ENCODE measurements around the gene MYCBPAP.

MYCBPAP gene

GRCh38 chr17:50465635-50466034, 42.6 kb upstream of the MYCBPAP start:
- H3K9ac ChIP-seq (ENCODE audit: low read length): no peak overlapping the region
- peaks cover 5% of the 10 kb centered on the region for H3K4me1 ChIP-seq (ENCODE audit: control insufficient read depth, insufficient read depth, low read length)
- H3K36me3 ChIP-seq (ENCODE audit: control insufficient read depth, insufficient read depth, low read length, severe bottlenecking): peaks cover 57% of the 10 kb centered on the region
- no peak overlapping the region for H3K4me3 ChIP-seq (ENCODE audit: low read length)
- H3K9me3 ChIP-seq (ENCODE audit: control insufficient read depth, low read length): no peaks in the 10 kb centered on the region
- H3K27me3 ChIP-seq (replicated peaks; ENCODE audit: control insufficient read depth, insufficient read depth, low read length): peaks cover 12% of the 10 kb centered on the region
- DNase-seq (ENCODE audit: low read depth): no peak

- H3K36me3 ChIP-seq (ENCODE audit: control insufficient read depth, insufficient read depth, low read length, severe bottlenecking): peaks cover 56% of the 10 kb centered on the region
- no peaks in the 10 kb centered on the region for H3K9me3 ChIP-seq (ENCODE audit: control insufficient read depth, low read length)
- H3K4me3 ChIP-seq (ENCODE audit: low read length): no peak overlapping the region
- DNase-seq (ENCODE audit: low read depth): no peak
- H3K9ac ChIP-seq (ENCODE audit: low read length): no peak overlapping the region
- peaks cover 5% of the 10 kb centered on the region for H3K4me1 ChIP-seq (ENCODE audit: control insufficient read depth, insufficient read depth, low read length)
- H3K27me3 ChIP-seq (replicated peaks; ENCODE audit: control insufficient read depth, insufficient read depth, low read length): peaks cover 12% of the 10 kb centered on the region
Observed at GRCh38 chr17:50466371-50467113, 41.7 kb upstream of the MYCBPAP start.

- peaks cover 5% of the 10 kb centered on the region for H3K4me1 ChIP-seq (ENCODE audit: control insufficient read depth, insufficient read depth, low read length)
- H3K36me3 ChIP-seq (ENCODE audit: control insufficient read depth, insufficient read depth, low read length, severe bottlenecking): peaks cover 57% of the 10 kb centered on the region
- no peak for DNase-seq (ENCODE audit: low read depth)
- H3K9ac ChIP-seq (ENCODE audit: low read length): no peak overlapping the region
- H3K27me3 ChIP-seq (replicated peaks; ENCODE audit: control insufficient read depth, insufficient read depth, low read length): peaks cover 12% of the 10 kb centered on the region
- H3K4me3 ChIP-seq (ENCODE audit: low read length): no peak overlapping the region
- H3K9me3 ChIP-seq (ENCODE audit: control insufficient read depth, low read length): no peaks in the 10 kb centered on the region
Observed at GRCh38 chr17:50467114-50467854, 41.0 kb upstream of the MYCBPAP start.

DNA sequence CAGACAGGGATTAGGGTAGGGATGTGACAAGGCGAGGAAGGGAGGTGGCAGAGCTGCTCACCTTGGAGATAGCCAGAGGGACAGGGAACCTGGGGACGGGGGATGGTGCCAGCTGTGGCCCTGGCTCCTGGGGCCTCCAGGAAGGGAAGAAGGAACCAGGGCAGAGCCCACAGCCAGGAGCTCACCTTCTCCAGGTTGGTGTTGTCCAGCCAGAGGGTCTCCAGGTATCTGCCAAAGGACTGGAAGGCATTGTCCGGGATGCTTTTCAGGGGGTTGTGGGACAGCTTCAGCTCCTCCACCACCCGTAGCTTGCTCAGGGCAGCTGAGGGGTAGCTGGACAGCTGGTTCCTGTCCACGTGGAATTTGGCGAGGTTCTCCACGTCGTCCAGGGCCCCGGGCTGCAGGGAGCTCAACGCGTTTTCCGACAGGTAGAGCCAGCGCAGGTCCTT, 40.4 kb upstream of the MYCBPAP start:
- Histone ChIP-seq H3K9ac (ENCODE audit: low read length) (no peak overlapping the region), H3K27me3 (replicated peaks; ENCODE audit: control insufficient read depth, insufficient read depth, low read length) (peaks cover 12% of the 10 kb centered on the region), H3K4me1 (ENCODE audit: control insufficient read depth, insufficient read depth, low read length) (peaks cover 5% of the 10 kb centered on the region), H3K4me3 (ENCODE audit: low read length) (no peak overlapping the region), H3K36me3 (ENCODE audit: control insufficient read depth, insufficient read depth, low read length, severe bottlenecking) (peaks cover 54% of the 10 kb centered on the region), H3K9me3 (ENCODE audit: control insufficient read depth, low read length) (no peaks in the 10 kb centered on the region)
- no peak for DNase-seq (ENCODE audit: low read depth)

GRCh38 chr17:50468304-50469207, 39.7 kb upstream of the MYCBPAP start, which contains the start of gene CHAD:
CHAD (minus strand) TSS chr17:50468880; CDS start chr17:50468813, 67 bp downstream.
- Histone ChIP-seq H3K9ac (ENCODE audit: low read length) (no peak within 1 kb of the TSS), H3K4me1 (ENCODE audit: control insufficient read depth, insufficient read depth, low read length) (peaks cover 5% of the 10 kb centered on the region), H3K36me3 (ENCODE audit: control insufficient read depth, insufficient read depth, low read length, severe bottlenecking) (peaks cover 53% of the 10 kb centered on the region), H3K4me3 (ENCODE audit: low read length) (no peak within 1 kb of the TSS), H3K27me3 (replicated peaks; ENCODE audit: control insufficient read depth, insufficient read depth, low read length) (peaks cover 12% of the 10 kb centered on the region), H3K9me3 (ENCODE audit: control insufficient read depth, low read length) (no peaks in the 10 kb centered on the region)
- DNase-seq (ENCODE audit: low read depth): peak; percentile 45

DNA sequence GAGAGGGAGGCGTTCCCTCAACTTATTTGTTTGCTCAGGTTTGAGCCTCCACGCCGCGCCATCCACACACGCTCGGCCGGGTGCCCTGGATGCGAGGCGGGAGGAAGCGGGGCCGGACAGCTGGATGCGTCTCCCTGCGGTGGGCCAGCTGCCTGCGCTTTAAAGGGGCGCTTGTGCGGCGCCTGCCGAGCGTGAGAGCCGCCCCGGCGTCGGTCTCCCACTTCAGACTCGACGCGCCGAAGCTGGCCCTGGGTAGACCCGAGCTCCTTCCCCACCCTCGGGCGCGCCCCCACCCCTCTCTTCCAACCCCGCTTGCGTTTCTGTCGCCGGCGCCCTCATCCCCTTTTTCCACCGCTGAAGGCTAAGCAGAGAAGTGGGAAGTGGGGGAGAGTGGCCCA, 39.0 kb upstream of the MYCBPAP start:
- peaks cover 5% of the 10 kb centered on the region for H3K4me1 ChIP-seq (ENCODE audit: control insufficient read depth, insufficient read depth, low read length)
- H3K36me3 ChIP-seq (ENCODE audit: control insufficient read depth, insufficient read depth, low read length, severe bottlenecking): peaks cover 55% of the 10 kb centered on the region
- DNase-seq (ENCODE audit: low read depth): peak; percentile 27
- H3K4me3 ChIP-seq (ENCODE audit: low read length): no peak overlapping the region
- no peaks in the 10 kb centered on the region for H3K9me3 ChIP-seq (ENCODE audit: control insufficient read depth, low read length)
- H3K9ac ChIP-seq (ENCODE audit: low read length): no peak overlapping the region
- H3K27me3 ChIP-seq (replicated peaks; ENCODE audit: control insufficient read depth, insufficient read depth, low read length): peaks cover 12% of the 10 kb centered on the region

- Histone ChIP-seq H3K4me1 (ENCODE audit: control insufficient read depth, insufficient read depth, low read length) (peaks cover 5% of the 10 kb centered on the region), H3K36me3 (ENCODE audit: control insufficient read depth, insufficient read depth, low read length, severe bottlenecking) (peaks cover 56% of the 10 kb centered on the region), H3K9ac (ENCODE audit: low read length) (no peak overlapping the region), H3K9me3 (ENCODE audit: control insufficient read depth, low read length) (no peaks in the 10 kb centered on the region), H3K27me3 (replicated peaks; ENCODE audit: control insufficient read depth, insufficient read depth, low read length) (peaks cover 12% of the 10 kb centered on the region), H3K4me3 (ENCODE audit: low read length) (no peak overlapping the region)
- no peak for DNase-seq (ENCODE audit: low read depth)
Observed at GRCh38 chr17:50469671-50470305, 38.5 kb upstream of the MYCBPAP start.

DNA sequence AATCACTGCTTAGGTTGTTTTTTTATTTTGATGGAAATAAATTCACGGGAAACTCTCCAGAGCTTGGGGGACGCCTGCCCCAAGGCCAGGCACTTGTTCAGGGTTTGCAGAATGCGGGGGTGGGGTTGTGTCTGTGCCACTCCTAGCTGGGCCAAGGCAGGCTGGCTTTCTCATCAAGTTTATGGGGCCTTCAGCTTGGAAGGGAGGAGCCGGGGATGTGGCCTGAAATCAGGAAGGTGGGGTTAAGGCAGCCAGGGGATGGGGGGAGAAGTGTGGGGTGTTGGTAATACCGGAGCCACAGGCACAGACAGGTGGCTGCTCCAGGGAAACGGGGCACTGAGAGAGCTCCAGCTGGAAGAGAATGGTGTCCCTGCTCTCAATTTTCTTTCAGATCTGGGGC, 37.8 kb upstream of the MYCBPAP start:
- no peak overlapping the region for H3K9ac ChIP-seq (ENCODE audit: low read length)
- no peaks in the 10 kb centered on the region for H3K9me3 ChIP-seq (ENCODE audit: control insufficient read depth, low read length)
- H3K4me3 ChIP-seq (ENCODE audit: low read length): no peak overlapping the region
- no peak for DNase-seq (ENCODE audit: low read depth)
- H3K27me3 ChIP-seq (replicated peaks; ENCODE audit: control insufficient read depth, insufficient read depth, low read length): peaks cover 12% of the 10 kb centered on the region
- H3K4me1 ChIP-seq (ENCODE audit: control insufficient read depth, insufficient read depth, low read length): peaks cover 5% of the 10 kb centered on the region
- peaks cover 56% of the 10 kb centered on the region for H3K36me3 ChIP-seq (ENCODE audit: control insufficient read depth, insufficient read depth, low read length, severe bottlenecking)

DNA sequence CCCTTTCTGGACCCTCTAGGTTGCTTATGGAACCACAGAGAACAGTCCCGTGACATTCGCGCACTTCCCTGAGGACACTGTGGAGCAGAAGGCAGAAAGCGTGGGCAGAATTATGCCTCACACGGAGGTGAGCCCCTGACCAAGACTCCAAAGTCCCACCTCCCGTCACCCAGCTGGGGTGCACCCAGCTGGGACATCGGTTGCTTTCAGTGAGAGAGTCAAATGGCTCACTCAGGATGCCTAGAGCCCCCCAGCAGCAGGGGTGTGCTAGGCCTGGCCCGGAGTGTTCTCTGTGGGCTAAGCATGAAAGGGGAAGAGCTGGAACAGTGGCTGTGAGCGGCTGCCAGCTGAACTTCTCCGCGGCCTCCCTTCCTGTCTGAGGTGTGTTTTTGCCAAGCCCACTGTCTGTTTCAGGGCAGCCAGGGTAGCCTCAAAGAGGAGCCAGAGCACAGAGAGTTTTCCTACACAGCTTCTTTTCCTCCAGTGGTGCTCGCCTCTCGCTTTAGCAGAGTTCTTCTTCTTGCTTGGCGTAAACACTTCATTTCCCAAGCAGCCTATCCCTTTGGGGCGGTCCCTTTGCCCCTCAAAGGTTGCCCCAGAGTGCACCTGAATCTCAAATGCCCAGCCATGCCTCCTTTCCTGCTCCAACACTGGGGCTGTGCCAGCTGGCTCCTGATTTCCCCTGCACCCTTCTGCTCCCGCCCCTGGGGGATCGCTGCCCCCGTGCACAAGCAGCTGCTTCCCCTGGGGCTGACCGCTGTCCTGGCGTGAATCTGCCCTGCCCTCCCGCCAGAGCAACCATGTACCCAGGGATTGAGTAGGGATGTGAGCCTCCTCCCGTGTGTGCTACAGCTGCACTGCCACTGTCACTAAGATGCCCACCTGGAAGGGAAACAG, 37.0 kb upstream of the MYCBPAP start:
- no peaks in the 10 kb centered on the region for H3K9me3 ChIP-seq (ENCODE audit: control insufficient read depth, low read length)

GRCh38 chr17:50472286-50472685, 36.0 kb upstream of the MYCBPAP start:
- no peaks in the 10 kb centered on the region for H3K9me3 ChIP-seq (ENCODE audit: control insufficient read depth, low read length)
- no peak overlapping the region for H3K9ac ChIP-seq (ENCODE audit: low read length)
- H3K36me3 ChIP-seq (ENCODE audit: control insufficient read depth, insufficient read depth, low read length, severe bottlenecking): peaks cover 55% of the 10 kb centered on the region
- no peak for DNase-seq (ENCODE audit: low read depth)
- H3K4me3 ChIP-seq (ENCODE audit: low read length): no peak overlapping the region
- H3K4me1 ChIP-seq (ENCODE audit: control insufficient read depth, insufficient read depth, low read length): peaks cover 5% of the 10 kb centered on the region
- H3K27me3 ChIP-seq (replicated peaks; ENCODE audit: control insufficient read depth, insufficient read depth, low read length): peaks cover 12% of the 10 kb centered on the region

More for the DNA sequence above, 37.0 kb upstream of the MYCBPAP start:
- Histone ChIP-seq H3K36me3 (ENCODE audit: control insufficient read depth, insufficient read depth, low read length, severe bottlenecking) (peaks cover 55% of the 10 kb centered on the region), H3K4me1 (ENCODE audit: control insufficient read depth, insufficient read depth, low read length) (peaks cover 5% of the 10 kb centered on the region), H3K27me3 (replicated peaks; ENCODE audit: control insufficient read depth, insufficient read depth, low read length) (peaks cover 12% of the 10 kb centered on the region), H3K4me3 (ENCODE audit: low read length) (no peak overlapping the region), H3K9ac (ENCODE audit: low read length) (no peak overlapping the region)
- DNase-seq (ENCODE audit: low read depth): no peak
